Glomerular visceral epithelial cell (primary cell): ENCODE measurements around the gene DNAJB6.

ENCODE experiments used
- DNase-seq: peaks from one replicate; pipeline ENCODE4 v3.0.0-alpha.2; 2016; ENCODE audit errors: extremely low spot score

DNAJB6 gene

DNA sequence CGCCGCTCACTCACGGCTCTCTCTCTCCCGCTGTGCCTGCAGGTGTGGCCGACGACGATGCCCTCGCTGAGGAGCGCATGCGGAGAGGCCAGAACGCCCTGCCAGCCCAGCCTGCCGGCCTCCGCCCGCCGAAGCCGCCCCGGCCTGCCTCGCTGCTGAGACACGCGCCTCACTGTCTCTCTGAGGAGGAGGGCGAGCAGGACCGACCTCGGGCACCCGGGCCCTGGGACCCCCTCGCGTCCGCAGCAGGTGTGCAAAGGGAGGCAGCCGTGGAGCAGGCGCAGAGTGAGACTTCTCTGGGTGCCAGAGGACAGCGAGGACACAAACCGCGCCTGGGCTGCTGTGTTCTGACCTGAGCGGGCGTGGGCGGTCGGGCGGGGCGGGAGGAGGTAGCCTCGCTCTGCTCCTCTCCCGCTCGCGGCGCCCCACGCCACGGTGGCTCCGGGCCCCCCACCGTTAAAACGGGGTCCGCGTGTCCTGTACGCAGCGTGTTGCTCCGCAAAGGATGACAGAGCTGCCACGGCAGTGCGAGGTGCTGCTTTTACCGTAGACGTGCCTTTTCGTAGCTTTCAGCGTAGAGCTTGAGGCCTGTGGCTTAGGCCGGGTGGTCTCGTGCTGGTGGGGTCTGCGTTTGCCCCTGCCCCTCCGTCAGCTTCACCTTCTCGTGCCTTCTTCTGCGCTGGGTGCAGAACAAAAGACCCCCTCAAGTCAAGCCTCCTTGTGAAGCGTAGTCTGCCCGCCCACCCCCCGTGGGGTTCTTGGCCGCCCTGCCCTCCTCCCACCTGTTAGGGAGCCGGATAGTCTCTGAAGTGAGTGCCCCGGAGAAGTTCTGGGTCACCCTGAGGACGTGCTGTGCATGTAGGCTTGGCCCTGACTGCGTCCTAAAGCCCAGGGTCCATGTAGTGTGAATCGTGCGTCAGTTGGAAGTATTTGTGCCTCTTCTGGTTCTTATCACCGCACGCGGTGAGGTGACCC lies 73.2 kb downstream of the DNAJB6 start:
- DNase-seq: no peak

DNA sequence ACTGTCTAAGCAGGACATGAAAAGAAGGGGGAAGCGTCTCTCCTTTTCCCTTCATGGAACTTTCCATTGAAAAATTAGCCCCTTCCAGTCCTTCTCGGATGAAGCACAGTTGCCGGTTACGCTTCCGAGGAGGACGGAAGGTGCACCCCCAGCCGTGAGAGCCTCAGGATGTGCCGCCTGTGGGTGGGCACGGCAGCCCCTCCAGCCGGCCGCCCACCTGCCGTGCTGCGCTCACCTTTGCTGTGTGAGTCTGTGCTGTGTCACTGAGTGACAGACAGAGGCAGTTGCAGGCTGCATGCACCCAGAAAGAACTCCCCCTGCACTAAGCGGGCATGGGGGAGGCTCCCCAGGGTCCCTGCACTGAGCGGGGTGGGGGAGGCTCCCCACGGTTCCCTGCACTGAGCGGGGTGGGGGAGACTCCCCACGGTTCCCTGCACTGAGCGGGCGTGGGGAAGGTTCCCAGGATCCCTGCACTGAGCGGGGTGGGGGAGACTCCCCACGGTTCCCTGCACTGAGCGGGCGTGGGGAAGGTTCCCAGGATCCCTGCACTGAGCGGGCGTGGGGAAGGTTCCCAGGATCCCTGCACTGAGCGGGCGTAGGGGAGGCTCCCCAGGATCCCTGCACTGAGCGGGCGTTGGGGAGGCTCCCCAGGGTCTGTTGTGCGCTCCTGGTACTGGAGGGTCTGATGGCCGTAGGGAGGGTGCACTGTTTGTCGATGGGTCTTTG lies 74.2 kb downstream of the DNAJB6 start:
- no peak for DNase-seq

DNA sequence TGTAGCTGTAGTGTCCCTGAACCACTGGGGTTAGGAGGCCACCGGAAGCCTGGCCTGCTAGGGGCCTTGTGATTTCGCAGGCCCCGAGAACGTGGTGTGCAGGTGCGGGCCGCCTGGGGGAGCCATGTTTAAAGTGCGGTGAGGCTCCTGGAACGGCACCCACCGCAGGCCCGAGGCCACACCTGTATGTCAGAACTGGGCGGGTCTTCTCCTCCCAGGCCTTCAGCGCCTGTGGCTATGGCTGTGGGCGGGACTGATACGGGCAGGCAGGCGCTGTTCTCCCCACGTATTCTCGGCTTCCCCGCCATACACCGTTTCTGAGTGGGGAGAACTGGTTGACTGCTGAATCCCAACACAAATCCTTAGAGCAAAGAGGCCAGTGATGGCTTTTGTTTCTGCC lies 74.8 kb downstream of the DNAJB6 start:
- no peak for DNase-seq

DNA sequence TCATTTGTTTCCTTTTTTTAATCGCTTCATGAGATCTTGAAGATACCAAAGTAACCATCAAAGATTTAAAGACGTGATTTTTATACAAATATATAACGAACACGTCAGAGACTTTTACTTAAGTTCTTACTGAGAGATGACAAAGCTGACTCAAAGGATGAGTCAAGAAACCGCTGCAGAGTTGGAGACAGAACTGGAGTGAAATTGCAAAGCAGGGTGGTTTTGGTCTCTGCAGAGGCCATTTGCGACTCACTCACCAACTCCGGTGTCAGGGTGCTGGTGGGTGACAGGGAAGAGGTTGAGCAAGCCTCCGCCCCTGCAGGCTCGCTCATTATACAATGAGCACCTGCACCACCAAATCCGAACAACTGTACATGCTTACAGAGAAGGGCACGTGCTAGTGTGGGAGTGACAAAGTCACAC lies 75.2 kb downstream of the DNAJB6 start:
- peak; percentile 76 for DNase-seq

DNA sequence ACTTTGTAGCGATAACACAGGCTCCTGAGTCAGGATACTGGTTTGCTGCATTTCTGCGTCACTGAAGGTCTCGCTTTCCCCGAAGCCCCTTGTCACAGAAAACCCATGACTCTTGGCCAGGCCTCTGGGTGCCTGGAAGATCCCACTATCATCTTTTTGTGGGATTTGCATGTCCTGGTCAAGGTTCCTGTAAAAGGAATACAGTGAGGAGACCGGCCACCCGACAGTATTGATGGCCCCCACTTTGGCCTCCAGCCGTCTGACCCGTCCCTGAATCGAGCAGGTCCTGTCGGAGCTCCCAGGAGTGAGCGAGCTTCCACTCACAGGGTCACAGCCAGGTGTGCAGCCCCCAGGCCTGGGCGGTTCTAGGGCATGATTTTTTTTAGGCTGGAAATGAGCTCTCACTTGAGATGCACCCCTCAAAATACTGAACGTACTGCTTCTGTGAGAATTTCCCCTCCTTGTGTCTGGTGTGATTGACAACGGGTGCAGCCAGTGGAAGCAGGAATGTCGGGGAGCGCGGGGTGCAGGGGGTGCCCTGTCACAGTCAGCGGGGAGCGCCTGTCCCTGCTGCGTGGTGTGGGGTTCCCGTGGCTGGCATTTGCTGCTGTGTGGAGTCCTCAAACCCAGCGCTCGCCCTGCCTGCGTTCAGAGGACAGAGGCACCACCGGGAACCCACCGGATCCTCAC lies 75.8 kb downstream of the DNAJB6 start:
- DNase-seq: no peak

DNA sequence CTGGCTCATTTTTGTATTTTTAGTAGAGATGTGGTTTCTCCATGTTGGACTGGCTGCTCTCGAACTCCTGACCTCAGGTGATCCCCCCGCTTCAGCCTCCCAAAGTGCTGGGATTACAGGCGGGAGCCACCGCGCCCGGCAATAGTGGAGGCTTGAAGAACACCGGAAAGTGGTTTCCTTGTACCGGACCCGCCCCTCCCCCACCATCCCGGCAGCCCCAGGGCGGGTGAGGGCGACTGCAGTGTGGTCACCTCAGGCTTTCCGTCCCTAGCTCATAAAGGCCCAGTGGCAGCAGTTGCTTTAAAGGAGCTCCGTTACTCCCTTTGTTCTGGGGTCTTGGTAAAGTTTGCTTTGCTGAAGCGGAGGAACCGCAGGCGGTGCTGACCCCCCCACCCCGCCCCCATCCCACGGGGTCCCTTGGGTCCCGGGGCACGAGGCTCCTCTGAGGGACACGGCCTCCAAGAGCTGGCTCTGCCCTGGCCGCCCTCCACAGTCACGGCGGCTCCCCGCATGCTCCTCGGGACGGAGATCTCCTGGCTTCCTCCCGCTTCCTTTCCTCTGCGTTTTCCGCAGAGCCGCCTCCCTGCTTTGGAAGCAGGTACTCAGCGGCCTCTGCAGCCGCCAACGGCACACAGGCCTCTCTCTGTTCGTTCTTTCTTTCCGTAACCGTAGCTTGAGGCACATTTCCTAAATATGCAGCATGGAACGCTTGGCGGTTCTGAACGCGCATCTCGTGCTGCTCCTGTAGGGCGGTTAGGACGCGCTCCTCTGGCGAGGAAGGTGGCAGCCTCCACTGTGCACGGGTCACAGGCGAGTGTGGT lies 77.3 kb downstream of the DNAJB6 start:
- DNase-seq: no peak

DNA sequence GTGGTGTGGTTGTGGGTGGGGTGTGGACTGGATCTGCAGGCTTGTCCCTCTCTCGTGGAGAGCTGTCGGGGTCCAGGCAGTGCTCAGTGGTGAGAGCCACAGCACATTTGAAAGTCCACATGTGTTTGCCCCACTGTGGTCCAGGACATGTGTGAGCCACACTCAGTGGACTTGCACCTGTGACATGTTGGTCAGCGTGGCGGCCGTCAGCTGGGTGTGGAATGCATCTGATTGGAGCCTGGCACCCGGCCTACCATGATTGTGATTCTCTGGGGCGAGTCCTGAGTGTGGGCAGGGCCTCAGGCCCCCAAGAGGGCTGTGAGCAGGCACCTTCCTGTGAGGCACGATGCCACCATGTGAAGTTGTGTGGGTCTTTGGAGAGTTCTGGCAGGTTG lies 77.9 kb downstream of the DNAJB6 start:
- no peak for DNase-seq

DNA sequence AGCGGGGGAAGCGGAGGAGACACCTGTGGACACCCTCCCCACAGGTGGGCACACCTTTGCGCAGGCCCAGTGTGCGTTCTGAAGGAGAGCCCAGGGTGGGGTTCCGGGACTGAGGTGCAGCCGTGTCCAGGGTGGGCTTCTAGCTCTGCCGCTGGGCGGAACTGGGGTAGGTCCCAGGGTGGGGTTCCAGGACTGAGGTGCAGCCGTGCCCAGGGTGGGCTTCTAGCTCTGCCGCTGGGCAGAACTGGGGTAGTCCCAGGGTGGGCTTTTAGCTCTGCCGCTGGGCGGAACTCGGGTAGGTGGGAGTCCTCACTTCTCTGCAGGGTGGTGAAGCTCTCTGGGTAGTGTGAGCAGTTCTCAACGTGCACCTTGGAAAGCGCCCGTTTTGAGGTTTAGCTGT lies 78.7 kb downstream of the DNAJB6 start:
- no peak for DNase-seq

DNA sequence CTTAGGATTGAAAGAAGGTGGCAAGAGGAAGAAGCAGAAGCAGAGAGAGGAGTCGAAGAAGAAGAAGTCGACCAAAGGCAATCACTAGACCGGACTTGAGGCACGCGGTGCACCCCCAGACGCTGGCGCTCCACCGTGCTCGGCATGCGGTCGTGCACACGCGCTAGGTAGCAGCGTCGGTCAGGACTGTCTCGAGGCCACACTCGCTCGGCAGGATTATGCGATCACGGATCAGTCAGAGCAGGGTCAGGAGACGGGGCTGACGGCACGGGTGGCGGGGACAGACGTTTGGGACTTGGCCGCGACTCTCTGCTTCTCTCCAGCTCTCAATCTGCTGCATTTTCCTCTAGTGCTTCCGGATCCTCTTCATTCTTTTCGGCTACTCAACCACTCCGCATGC lies 79.2 kb downstream of the DNAJB6 start:
- DNase-seq: no peak

DNA sequence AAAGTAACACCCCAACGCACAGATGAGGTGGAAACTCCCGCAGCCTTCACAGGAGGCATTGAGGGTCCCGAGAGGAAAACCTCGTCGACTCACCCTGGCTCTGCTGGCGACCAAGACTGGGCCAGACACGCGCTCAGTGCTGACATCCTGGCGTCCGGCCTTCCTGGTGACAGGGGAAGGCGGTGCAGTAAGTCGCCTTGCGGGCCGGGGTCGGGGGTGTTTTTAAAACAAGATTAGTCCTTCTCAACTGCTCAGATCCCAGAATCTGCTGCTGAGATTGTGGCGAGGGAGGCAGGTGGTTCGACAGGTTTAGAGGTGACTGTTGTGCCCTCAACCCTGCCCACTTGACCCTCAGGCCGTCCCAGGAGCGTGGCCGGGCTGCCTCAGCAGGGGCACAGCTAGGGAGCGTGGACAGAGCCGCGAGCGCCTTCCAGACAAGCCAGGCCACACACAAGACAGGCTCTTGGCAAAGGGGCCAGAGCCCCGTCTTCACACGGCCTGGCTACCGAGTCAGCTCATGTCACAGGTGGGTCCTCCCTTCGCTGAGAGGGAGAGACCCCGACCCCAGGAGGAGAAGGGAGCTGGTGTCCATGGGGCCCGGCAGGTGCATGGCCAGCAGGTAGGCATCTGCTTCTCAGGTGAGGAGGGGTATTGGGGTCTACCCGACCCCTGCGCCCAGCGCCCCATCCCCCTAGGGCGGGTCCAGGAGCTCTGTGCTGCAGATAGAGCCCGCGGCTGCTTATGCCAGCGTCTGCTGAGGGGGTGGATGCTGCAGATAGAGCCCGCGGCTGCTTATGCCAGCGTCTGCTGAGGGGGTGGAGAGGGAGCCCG lies 81.6 kb downstream of the DNAJB6 start:
- DNase-seq: no peak

DNA sequence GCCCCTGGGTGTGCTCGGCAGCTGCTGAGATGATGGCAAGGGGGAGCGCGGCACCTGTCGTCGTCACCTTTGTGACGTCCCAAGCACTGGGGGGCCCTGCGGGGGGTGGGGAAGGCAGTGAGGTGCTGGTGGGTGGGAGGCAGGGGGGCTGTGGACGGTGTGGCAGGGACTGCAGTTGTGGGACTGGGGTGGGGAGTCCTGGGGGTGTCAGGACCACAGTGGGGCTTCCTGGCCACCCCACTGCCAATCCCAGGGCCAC lies 82.2 kb downstream of the DNAJB6 start:
- no peak for DNase-seq

DNA sequence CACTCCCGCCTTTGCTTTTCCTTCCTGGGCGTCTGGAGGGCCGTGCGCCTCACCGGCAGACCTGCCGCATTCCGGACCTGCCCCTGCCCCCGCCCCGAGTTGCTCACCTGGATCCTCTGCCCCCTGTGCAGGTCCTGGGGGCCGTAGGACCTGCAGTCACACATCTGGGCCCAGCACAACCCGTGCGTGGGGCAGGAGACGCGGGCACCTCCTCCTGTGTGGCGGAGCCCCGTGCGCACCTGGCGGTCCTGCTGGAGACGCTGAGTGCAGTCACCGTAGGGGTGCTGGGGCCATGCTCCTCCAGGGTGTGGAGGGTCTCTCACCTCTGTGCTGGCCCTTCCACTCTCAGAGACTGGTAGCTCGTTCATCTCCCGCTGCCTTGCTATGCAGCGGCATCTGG lies 85.5 kb downstream of the DNAJB6 start:
- DNase-seq: no peak

DNA sequence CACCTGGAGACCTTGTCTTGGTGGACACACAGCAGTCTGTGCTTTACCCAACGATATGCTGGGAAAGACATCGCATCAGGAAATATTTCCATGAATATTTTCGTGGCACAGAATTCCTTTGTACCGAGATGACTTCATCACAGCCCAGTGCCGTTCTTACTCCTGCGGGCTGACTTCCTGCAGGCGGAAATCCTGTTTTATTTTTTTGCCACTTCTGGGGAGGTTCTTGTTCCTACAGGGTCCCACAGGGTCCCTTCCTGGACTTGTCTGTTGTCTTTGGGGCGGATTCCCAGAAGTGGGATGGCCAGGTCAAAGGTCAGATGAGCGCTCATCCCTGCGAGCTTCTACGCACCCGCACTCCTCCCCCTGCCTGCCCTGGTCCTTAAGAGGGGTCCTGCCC lies 86.5 kb downstream of the DNAJB6 start:
- no peak for DNase-seq

DNA sequence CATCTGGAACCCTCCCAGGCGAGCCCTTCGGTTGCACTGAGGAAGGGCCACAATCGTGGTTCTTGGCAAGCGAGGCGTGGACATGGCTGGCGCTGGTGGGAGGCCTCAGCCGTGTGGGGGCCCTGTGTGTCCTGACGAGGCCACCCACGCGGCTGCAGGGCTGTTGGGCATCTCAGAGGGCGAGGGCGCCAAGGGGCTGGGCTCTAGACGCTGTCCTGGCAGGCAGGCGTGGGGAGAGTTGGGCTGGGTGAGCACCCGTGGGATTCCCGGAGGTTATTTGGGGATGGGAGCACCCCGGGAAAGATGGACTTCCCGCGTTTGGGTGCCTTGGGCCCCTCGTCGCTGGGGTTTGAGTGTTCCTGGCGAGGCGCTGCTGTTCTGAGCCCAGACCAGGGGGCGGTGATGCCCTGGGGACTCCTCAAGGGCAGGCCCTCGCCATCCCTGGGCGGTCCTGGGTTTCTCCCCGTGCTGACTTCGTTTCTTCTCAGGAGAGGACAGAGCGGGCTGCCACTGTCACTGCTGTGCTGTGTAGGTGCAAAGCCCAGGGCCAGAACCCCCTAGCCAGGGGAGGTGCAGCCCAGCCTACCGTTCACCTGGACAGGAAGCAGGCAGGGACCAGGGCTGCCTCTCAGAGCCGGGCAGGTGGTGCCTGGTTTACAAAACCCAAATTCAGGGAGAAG lies 87.2 kb downstream of the DNAJB6 start:
- no peak for DNase-seq

DNA sequence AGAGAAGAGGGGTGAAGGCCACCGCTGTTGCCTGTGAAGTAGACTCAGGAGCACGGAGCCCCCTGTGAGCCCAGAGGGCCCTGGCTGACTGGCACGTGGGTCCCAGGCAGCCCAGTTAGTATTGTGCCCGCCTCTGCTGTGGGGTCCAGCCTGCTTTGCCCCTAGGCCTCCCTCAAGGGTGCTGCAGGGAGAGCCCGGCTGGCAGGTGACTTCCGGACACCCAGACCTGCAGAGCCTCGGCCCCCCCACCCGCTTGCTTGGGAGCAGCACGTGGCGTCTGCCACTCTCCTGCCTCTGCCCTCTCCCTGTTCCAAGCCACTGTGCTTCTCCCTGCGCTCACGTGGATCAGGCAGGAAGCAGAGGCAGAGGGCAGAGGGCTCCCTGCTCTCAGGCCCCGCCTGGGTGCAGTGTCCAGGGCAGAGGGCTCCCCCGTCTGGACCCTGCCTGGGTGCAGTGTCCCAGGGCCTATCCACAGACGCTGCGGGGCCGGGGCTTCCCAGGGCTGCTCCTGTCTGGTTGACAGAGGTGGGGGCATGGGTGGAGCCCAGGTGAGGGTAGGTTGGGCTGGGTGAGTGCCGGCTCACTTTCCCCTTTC lies 88.4 kb downstream of the DNAJB6 start:
- DNase-seq: no peak

DNA sequence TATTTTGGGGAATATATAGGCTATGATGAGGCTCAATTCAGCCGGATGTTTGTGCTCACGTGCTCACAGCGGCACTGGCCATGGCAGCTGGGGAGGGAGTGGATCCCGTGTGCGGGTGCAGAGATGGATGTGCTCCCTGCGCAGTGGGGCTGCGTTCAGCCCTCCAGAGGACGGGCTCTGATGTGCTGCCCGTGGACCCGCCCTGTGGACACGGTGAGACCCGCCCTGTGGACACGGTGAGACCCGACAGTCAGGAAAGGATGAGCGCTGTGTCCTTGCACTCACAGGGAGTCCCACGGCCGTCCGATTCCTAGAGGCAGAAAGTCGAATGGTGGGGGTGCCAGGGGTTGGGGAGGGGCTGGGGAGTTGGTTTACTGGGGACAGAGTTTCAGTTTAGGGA lies 89.0 kb downstream of the DNAJB6 start:
- DNase-seq: no peak

DNA sequence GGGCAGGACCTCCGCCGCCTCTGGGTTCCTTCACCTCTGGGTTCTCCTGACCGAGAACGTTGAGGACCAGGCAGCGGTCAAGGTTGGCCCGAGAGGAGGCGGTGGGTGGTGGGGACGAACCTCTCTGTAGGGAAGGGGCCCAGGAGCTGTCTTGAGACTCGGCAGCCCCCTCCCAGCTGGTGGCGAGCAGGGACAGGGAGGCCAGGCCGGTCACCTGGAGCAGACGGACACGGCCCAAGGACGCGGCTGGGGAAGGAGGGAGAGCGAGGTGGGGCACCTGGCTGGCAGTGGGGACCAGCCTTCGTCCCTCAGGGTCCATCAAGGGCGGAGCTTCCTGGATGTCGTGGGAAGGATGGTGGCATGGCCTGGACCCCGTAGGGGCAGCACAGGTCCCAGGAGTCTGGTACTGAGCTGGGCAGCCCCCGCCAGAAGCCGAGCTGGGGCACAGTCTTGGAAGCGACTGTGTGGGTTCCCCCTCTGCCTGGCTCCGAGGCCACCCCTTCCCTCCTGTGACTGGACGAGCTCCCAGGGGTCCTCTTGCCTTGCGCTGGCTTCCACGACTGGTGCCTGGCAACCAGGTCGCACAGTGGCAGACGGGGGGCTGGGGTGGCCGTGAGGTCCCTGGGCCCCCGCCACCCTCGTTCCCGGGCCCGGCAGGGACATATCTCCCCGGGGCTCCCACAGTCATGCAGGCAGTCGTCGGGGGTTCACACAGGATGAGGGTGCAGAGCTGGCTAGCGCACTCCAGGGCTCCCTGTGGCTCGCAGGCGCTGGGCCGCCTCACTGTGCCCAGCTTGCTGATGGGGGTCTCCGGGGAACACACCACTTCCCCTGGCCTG lies 89.9 kb downstream of the DNAJB6 start:
- no peak for DNase-seq

DNA sequence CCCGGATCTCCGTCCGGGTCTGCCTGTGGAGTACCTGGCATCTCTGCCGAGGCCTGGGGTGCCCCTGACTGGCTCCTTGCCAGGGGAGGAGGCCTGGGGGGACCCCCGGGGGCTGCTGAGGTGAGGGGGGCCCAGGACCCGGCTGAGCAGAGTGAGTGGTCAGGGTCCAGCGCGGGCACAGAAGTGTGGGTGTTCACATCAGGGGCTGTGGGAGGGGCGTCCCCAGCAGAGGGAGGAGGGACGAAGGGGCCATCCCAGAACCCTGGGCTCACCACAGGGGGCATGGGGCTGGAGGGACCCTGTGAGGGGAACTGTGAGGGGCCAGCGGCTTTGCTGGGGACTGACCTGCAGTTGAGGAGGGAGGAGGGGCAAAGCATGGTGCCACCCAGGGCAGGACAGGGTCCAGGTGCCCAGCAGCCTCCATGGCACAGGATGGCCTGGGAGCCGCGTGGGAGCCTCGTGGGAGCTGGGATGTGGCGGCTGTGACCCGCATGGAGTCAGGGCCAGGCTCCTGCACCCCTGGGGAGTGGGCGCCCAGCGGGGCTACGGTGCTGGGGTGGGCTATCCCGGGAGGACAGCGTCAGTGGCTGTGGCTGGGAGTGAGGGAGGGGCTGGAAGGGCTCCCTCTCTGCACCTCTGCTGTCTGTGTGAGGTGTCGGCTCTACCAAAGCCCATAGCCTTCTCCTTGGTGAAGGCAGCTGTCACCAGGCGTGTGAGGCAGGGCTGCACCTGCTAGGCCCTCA lies 91.2 kb downstream of the DNAJB6 start:
- no peak for DNase-seq
